IPS-11a (cell line): ENCODE data around the gene EIF4G3.
"Not testable (repeated sequence)": the region's sequence is repeated elsewhere in the genome, so short reads cannot be mapped to it uniquely, and the experiment has no call there.

Experiments
- H3K4me3 ChIP-seq: one replicate; pipeline ENCODE4 v1.5.1; 2013; ENCODE audit warnings: low read depth, low read length, control low read depth

The EIF4G3 gene

DNA sequence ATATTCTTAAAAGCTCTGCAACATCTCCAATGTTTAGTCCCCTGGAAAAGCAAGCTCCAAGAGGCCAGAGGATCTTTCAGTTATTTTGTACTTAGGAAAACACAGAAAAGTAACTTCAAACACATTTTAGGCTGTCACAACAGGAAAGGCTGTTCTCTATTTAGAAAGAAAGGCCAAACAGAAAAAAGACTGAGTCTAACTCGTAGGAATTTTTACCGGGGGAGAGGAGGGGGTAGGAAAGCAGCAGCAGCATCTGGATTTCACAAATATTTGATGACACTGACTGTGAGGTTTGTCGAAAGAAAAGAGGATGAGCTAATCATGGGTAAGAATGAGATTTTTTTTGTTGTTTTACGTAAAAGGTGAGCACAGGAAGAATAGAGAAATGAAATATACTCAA lies 107.1 kb downstream of the EIF4G3 start:
- no peak overlapping the region for H3K4me3 ChIP-seq

DNA sequence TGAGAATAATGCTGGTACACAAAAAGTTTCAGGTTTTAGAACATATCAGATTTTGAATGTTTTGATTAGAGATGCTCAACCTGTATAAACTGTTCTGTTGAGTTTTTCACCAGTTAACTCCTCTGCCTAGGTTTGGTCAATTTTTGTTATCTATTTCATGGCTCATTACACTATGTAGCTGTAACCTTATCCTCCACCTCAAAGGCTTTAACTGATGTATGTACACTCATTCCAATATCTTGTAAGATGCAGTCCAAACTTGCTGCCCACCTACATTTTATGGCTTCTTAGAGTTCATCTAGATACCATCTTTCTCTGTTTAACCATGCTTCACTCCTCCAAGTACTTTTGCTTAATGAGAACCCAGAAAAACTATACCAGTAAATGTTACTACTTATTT lies 107.8 kb downstream of the EIF4G3 start:
- H3K4me3 ChIP-seq, result no peak overlapping the region

DNA sequence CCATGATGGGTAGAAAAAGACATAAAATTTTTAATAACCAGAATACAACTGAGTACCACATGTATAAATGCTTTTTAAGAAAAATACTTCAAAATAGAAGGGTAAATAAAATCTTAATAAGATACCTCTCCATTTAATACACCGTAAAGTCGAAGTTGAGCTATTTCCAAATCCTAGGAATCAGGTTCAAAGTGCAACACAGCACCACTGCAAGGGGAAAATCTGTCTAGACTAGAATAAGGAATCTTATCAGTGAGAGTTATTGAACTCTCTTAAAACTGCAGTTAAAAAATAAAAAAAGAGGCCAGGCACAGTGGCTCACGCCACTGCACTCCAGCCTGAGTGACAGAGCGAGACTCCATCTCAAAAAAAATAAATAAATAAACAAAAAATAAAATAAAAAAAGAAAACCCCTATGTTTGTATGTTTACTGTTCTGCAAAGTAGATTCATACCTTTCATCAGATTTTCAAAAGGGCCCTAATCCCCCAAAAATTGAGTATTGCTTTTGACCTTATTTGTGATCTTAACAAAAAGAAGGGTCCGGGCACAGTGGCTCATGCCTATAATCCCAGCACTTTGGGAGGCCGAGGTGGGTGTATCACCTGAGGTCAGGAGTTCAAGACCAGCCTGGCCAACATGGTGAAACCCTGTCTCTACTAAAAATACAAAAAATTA lies 109.0 kb downstream of the EIF4G3 start:
- no peak overlapping the region for H3K4me3 ChIP-seq

DNA sequence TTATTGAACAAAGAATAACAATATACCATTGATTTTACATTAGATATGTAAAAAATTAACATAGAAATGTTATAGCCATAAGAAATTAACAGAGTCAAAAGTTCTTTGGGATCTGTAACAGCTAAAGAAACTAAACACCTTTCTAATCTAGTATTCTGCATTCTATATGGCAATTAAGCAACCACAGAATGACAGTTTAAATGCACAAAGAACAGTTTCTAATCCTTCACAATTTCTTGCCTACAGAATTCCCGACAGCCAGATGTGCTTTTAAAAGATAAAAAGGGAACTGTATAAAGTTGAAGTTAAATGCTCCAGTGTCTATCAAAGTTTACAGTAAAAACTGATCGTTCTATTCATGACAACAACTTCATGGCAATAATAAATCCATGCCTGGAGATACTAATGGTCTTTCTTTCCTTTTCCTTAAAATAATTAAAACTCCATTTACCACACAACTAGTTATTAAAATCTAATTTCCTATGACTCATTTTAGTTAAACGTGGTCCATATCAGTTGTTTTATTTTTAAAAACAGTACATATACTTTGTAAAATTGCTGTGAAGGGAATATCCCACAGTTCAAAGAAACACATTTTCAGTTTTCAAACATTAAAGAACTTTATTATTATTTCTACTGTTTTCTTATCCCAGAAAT lies 110.2 kb downstream of the EIF4G3 start:
- no peak overlapping the region for H3K4me3 ChIP-seq

DNA sequence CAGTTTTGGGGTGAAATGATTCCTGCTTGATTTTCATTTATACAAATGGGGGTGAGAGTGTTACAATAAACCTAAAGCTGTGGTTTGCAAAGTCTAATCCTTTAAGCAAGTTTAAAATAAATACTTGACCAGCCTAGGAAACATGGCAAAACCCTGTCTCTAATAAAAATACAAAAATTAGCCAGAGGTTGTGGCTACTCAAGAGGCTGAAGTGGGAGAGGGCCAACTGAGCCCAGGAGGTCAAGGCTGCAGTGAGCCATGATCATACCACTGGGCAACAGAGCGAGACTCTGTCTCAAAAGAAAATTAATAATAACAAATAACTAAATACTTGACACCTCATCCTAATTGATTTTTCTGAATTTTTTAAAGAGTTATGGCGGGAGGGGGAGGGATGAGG lies 110.8 kb downstream of the EIF4G3 start:
- no peak overlapping the region for H3K4me3 ChIP-seq

DNA sequence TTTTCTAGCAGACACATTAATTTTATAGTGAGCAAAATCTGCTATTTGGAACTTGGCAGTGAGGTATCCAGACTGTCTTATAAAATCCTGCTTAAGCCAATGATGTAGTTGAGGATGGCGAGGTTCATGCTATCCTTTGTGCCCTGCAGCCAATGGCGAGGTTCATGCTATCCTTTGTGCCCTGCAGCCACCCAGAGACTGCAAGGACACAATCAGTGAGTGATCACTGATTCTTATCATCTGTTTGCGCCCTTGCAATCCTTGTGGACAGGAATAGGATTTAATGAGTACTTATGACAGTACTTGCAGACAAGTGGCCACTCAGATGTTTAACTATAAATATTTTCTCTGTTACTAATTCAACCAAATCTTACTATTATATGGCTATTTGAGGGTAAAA lies 112.6 kb downstream of the EIF4G3 start:
- H3K4me3 ChIP-seq, result no peak overlapping the region

DNA sequence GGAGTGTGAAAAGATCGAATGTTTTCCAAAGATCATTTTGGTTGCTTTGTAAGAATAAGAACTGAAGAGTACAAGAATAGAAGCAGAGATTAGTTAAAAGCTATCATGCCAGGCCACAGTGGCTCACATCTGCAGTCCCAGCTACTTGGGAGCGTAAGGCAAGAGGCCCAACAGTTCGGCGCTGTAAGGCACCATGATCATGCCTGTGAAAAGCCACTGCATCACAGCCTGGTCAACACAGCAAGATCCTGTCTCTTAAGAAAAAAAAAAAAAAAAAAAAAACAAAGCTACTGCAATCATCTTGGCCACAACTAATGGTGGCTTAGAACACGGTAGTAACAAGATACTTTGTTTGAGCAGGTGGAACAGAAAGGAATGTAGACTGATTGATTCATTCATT lies 116.2 kb downstream of the EIF4G3 start:
- H3K4me3 ChIP-seq, result no peak overlapping the region

DNA sequence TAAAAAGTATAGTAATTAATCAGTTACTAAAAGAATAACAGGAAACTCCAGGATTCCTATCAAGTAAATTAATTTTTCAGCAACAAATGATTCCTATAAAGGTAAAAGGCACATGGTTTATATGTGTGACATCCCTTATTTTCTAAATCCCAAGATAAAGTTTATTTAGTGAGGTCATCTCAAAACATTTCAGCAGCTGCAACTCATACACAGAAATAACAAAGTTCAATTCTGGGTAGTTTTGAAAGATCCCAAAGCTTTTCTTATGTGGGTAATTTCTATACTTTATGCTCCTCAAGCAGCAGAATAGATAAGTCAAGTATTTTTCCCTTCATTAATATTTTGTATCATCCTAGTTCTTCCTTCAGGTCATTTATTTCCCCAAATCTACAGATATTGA lies 117.7 kb downstream of the EIF4G3 start:
- H3K4me3 ChIP-seq, result no peak overlapping the region

DNA sequence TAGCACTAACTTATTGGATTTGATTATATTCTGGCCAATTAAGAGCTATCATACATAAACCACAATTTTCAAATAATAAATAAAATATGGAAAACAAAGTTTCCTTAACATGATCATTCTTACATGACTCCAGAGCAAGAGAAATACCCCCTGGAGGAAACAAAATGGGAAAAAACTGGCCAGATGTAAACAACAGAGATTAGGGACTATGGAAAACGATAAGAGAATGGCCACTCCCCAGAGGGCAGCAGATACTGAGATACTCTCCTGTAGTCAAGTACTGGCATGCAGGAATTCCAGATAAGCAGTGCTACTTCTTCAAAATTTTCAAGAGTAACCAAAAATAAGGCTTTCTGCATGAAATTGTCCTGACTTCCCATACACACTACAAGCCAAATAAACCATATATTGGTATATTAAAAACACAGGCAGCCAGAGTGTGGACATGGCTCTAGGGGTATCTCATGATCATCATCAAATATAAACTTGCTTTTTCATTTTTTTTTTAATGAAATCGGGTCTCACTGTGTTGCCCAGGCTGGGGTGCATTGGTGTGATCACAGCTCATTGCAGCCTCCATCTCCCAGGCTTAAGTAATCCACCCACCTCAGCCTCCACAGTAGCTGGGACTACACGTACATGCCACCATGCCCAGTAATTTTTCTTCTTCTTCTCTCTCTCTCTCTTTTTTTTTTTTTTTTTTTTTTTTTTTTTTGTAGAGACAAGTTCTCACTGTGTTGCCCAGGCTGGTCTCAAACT lies 118.5 kb downstream of the EIF4G3 start:
- H3K4me3 ChIP-seq, result no peak overlapping the region

DNA sequence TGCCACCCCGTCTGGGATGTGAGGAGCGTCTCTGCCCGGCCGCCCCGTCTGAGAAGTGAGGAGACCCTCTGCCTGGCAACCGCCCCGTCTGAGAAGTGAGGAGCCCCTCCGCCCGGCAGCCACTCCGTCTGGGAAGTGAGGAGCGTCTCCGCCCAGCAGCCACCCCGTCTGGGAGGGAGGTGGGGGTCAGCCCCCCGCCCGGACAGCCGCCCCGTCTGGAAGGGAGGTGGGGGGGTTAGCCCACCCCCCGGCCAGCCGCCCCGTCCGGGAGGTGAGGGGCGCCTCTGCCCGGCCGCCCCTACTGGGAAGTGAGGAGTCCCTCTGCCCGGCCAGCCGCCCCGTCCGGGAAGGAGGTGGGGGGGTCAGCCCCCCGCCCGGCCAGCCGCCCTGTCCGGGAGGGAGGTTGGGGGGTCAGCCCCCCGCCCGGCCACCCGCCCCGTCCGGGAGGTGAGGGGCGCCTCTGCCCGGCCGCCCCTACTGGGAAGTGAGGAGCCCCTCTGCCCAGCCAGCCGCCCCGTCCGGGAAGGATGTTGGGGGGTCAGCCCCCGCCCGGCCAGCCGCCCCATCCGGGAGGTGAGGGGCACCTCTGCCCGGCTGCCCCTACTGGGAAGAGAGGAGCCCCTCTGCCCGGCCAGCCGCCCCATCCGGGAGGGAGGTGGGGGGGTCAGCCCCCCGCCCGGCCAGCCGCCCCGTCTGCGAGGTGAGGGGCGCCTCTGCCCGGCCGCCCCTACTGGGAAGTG lies 123.3 kb downstream of the EIF4G3 start:
- H3K4me3 ChIP-seq, result not testable (repeated sequence)

DNA sequence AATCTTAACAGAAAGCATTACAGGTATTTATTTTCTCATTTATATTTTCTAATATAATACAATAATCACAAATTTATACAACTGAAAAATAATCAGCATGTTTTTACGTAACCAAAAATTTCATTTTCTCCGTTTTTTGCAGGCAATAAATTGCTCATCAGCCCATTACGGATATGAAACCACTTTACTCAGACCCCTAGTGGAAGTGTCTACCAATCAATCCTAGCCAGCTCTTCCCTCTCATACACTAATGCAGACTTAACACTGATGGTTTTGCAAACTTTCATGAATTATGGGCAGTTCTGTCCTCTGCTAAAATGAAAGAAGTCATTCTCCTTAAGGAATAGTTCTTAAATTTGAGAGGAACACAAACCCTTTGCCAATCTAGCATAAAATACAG lies 124.7 kb downstream of the EIF4G3 start:
- H3K4me3 ChIP-seq, result no peak overlapping the region

DNA sequence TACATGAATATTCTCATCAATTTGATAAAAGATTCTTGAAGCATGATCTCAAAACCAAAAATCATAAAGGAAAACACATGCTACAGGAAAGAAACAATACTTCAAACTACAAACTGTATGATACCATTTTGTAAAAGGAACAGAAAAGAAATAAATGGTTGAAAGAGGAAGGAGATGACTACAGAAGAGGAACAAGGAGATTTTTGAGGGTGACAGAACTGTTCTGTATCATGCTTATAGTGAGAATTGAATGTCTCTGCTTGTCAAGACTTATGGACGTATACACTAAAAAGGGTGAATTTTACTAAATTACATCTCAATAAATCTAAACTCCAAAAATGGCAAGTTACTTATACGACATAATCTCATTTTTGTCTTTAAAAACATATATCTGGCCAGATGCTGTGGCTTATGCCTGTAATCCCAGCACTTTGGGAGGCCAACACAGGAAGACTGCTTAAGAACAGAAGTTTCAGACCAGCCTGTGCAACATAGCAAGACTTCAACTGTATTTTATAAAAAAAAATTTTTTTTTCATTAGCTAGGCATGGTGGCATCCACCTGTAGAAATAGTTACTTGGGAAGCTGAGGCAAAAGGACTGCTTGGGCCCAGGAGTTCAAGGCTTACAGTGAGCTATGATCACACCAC lies 125.4 kb downstream of the EIF4G3 start:
- H3K4me3 ChIP-seq, result no peak overlapping the region

DNA sequence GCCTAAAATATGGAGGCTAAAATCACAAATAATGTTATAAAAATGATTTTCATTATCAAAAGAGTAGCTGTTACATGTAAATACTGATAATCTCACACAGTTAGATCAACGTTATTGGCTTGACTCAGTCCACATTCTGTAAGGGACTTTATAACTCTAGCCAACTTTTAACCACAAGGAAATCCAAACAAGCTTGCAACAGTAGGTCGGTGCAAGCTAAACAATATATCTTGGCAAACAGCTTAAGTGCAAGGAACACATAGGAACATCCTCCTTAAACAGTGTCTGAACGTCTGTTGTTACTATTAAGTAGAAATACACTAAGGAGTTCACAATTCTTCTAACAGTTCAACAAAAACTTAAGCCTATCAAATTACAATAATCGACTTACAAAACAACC lies 126.7 kb downstream of the EIF4G3 start:
- no peak overlapping the region for H3K4me3 ChIP-seq

DNA sequence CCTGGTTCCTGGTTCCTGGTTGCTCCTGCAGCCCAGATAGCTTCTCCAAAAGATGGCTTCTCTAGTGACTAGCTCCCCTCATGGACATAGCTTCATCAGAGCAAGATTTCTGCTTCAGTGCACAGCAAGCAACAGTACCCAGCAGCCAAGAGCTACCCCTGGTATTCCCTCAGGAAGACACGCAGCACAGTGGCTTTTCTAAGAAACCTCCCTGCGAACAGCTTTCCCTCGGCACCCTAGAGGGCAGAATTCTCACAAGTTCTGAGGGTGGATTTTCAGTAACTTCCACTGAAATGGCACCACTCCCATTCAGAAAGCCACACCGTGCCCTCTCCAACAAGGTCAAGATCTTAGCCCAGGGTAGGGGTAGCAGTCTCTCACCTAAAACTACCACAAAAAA lies 128.2 kb downstream of the EIF4G3 start:
- H3K4me3 ChIP-seq, result no peak overlapping the region

DNA sequence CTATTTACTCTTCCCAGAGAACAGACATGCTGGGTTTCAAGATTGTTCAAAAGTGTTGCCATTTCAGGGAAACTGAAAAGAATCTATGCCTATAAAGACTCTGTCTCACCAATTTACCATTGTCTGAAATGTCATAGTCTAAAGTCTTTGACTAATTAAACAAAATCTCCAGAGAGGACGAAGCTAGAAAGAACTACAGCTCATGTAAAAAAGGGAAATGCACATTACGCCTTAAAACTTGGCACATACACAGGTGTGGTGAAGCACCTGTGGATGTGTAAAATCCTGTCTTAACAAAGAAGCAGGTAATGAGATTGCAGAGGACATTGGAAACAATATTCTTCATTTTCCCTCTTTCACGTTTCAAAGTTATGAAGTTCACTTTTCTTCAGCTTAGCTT lies 130.6 kb downstream of the EIF4G3 start:
- no peak overlapping the region for H3K4me3 ChIP-seq

DNA sequence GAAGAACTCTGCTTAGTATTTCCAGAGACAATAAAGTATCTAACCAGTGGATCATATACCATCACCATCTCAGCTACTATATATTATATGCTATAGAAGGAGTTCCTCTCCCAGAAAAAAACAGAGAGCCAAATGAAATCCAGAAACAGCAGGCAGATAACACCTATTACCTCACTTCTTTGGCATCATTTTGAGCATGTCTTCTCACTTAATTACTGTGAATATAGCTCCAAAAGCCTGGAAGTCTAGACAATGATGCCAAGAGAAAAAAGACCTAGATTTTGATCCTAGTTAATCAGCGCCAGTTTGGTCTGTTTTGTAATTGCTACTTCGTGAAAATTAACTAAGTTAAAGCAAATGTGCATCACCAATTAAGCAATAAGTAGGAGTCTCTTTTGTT lies 131.3 kb downstream of the EIF4G3 start:
- H3K4me3 ChIP-seq, result no peak overlapping the region

DNA sequence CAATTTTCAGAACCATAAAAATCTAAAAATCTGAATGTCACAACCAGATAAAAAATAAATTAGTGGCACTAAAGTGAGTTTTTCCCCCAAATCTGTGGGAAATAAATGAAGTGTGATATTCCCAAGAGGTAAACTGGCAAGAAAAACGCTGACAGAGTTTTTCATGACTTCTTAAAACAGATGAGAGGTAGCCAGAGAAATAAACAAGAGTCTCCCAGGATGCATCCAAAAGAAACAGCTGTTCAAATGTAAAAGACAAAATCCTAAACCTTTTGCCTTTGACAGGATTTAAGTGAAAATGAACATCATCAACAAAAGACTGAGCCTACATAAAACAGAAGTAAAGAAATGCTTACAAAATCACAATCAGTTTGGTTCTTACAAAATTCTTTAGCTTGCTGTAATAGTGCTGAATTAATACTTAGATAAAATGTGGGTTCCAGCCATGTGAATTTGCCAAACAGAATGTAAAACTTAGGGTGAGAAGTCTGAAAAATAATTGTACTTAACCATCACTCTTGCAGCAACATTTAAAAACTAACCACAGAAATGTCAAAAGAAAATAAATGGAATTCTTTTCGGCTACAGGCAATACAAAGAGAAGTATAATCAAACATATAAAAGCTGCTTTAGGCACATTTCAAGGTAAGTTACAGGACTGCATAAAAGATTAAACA lies 133.6 kb downstream of the EIF4G3 start:
- no peak overlapping the region for H3K4me3 ChIP-seq

DNA sequence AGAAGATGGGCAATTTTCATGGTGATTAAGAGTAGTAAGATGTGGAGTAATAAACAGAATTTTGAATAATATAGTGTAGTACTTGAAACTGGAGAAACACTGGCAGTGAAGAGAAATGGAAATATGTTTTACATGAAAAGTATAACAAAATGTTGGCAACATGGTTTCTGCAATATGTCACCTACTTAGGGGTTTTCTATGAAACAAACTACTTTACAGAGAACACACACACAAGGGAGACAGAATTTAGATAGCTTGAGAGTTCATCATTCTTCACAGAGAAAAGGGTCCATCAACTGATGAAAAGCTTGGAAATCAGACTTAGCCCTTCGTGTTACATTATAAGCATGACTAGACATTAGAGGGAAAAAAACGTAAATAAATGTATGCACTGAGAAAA lies 135.2 kb downstream of the EIF4G3 start:
- no peak overlapping the region for H3K4me3 ChIP-seq

DNA sequence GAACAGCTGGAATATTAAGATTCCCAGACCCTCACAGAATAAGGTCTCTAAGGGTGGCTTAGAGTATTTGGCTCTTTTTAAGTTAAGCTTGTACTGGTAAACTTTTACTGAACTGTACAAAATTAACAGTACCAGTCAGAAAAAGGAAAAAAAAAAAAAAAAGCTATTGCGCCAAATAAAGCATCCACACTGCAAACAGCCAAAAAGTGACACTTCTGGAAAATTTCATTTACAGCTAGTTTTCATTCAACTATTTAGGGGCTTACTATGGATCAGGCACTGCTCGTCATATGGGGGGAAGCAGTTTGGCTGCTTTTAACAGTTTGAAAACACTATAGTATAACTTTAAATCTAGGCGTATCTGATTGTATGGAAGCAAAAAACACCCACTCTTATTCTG lies 139.6 kb downstream of the EIF4G3 start:
- no peak overlapping the region for H3K4me3 ChIP-seq

DNA sequence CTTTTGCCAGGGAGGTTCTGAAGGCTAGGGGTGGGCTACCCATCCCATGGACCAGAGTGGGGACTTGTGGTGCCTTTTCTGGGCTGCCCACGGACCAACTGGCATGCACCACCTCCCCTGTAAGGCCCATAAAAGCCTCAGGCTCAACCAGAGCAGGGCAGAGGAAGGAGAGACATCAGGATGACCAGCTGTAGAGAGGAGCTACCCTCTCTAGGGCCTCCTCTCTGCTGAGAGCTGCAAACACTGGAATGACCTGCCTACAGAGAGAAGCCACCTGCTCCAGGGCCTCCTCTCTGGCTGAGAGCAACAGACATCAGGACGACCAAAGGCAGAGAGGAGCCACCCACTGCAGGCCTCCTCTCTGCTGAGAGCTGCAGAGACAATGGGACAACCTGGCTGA lies 140.9 kb downstream of the EIF4G3 start:
- H3K4me3 ChIP-seq, result no peak overlapping the region
